Liver (tissue), 3 donors: ENCODE results near the gene CTDSP2.

Experiments
- EGR1 ChIP-seq, 2 donors: IDR thresholded peaks; 2 replicates each; pipeline ENCODE4 v1.6.1; 2016 to 2018; ENCODE audit warnings: antibody characterized with exemption in 2 of 2, low read depth in 2 of 2
- FOXA1 ChIP-seq: IDR thresholded peaks from 2 replicates; pipeline ENCODE4 v1.6.1; 2016; ENCODE audit warnings: antibody characterized with exemption
- GABPA ChIP-seq, 2 donors: IDR thresholded peaks in 1 of 2; conservative IDR thresholded peaks in 1 of 2; 2 replicates each; pipeline ENCODE4 v1.6.1; 2016; ENCODE audit warnings: antibody characterized with exemption in 2 of 2, mild to moderate bottlenecking in 1 of 2, moderate library complexity in 1 of 2
- HNF4G ChIP-seq: IDR thresholded peaks from 2 replicates; pipeline ENCODE4 v1.6.1; 2016; ENCODE audit warnings: antibody characterized with exemption
- RAD21 ChIP-seq, 2 donors: IDR thresholded peaks; 2 replicates each; pipeline ENCODE4 v1.6.1; 2016; ENCODE audit warnings: antibody characterized with exemption in 2 of 2, mild to moderate bottlenecking in 2 of 2
- SP1 ChIP-seq: IDR thresholded peaks from 2 replicates; pipeline ENCODE4 v1.6.1; 2018; ENCODE audit warnings: antibody characterized with exemption, mild to moderate bottlenecking
- TAF1 ChIP-seq: conservative IDR thresholded peaks from 2 replicates; pipeline ENCODE4 v1.6.1; 2016; ENCODE audit warnings: antibody characterized with exemption, mild to moderate bottlenecking
- YY1 ChIP-seq: IDR thresholded peaks from 2 replicates; pipeline ENCODE4 v1.6.1; 2016; ENCODE audit warnings: antibody characterized with exemption, mild to moderate bottlenecking
- TF ChIP-seq, protein P1 (sequence below): fragments of 150-350 bp; IDR thresholded peaks from 2 replicates; pipeline ENCODE4 v1.5.1; 2017; ENCODE audit warnings: improper control_type of control experiment, low read depth, low read length; ENCODE audit not compliant: missing input control
- TF ChIP-seq, protein P2 (sequence below): IDR thresholded peaks from 2 replicates; pipeline ENCODE4 v1.6.1; 2016; ENCODE audit warnings: antibody characterized with exemption, mild to moderate bottlenecking
- TF ChIP-seq, protein P3 (sequence below): IDR thresholded peaks from 2 replicates; pipeline ENCODE4 v1.6.1; 2016; ENCODE audit warnings: antibody characterized with exemption
- TF ChIP-seq, protein P4 (sequence below): IDR thresholded peaks from 2 replicates; pipeline ENCODE4 v1.6.1; 2016; ENCODE audit warnings: antibody characterized with exemption
- TF ChIP-seq, protein P5 (sequence below): IDR thresholded peaks from 2 replicates; pipeline ENCODE4 v1.6.1; 2016; ENCODE audit warnings: antibody characterized with exemption
- donor health status: healthy.
- donor health status: healthy.

DNA sequence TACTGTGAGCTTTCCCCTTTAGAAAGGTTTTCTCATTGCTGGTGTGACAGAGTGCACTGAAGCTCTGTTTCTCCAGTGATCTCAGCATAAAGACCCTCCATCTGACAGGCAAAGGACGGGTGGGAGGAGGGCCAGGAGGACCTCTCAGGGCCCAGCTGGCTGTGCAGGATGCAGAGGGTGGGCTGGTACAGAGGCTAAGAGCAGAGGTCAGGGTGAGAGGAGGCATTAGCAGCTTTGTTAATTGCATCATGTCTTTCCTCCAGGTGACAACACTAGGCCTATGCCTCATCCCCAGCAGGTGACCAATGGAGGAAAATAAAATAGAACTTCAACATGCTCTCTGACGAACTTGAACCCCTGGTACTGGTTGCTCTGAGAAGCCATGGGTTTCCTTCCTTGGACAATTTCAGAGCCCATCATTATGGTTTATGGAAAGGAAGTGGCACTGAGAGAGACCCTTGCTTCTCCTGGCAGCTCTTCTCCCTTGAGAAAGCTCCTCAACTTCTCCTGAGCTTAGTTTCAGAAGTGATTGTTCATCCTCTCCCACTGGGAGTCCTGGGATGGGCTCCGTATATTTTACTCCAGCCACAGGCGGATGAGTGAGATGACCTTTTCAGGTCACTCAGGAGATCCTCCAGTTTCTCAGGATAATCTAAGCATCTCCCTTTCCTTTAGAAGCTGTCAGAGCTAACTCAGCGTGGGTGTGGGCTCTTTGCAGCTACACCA lies 49.0 kb upstream of the CTDSP2 start:
- TF ChIP-seq, protein P1, sequence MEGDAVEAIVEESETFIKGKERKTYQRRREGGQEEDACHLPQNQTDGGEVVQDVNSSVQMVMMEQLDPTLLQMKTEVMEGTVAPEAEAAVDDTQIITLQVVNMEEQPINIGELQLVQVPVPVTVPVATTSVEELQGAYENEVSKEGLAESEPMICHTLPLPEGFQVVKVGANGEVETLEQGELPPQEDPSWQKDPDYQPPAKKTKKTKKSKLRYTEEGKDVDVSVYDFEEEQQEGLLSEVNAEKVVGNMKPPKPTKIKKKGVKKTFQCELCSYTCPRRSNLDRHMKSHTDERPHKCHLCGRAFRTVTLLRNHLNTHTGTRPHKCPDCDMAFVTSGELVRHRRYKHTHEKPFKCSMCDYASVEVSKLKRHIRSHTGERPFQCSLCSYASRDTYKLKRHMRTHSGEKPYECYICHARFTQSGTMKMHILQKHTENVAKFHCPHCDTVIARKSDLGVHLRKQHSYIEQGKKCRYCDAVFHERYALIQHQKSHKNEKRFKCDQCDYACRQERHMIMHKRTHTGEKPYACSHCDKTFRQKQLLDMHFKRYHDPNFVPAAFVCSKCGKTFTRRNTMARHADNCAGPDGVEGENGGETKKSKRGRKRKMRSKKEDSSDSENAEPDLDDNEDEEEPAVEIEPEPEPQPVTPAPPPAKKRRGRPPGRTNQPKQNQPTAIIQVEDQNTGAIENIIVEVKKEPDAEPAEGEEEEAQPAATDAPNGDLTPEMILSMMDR: no peak
- TF ChIP-seq TAF1 (no peak), GABPA (IDR thresholded peaks at IDR 0.05 in 1 of 2, conservative IDR thresholded peaks at IDR 0.05 in 1 of 2) (no peak), SP1 (no peak), RAD21 (IDR thresholded peaks at IDR 0.05) (no peak), FOXA1 (no peak), YY1 (no peak), EGR1 (IDR thresholded peaks at IDR 0.05; ENCODE audit: low read depth in 2 of 2) (no peak), HNF4G (no peak)
- TF ChIP-seq, protein P2, sequence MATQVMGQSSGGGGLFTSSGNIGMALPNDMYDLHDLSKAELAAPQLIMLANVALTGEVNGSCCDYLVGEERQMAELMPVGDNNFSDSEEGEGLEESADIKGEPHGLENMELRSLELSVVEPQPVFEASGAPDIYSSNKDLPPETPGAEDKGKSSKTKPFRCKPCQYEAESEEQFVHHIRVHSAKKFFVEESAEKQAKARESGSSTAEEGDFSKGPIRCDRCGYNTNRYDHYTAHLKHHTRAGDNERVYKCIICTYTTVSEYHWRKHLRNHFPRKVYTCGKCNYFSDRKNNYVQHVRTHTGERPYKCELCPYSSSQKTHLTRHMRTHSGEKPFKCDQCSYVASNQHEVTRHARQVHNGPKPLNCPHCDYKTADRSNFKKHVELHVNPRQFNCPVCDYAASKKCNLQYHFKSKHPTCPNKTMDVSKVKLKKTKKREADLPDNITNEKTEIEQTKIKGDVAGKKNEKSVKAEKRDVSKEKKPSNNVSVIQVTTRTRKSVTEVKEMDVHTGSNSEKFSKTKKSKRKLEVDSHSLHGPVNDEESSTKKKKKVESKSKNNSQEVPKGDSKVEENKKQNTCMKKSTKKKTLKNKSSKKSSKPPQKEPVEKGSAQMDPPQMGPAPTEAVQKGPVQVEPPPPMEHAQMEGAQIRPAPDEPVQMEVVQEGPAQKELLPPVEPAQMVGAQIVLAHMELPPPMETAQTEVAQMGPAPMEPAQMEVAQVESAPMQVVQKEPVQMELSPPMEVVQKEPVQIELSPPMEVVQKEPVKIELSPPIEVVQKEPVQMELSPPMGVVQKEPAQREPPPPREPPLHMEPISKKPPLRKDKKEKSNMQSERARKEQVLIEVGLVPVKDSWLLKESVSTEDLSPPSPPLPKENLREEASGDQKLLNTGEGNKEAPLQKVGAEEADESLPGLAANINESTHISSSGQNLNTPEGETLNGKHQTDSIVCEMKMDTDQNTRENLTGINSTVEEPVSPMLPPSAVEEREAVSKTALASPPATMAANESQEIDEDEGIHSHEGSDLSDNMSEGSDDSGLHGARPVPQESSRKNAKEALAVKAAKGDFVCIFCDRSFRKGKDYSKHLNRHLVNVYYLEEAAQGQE: no peak
- TF ChIP-seq, protein P3, sequence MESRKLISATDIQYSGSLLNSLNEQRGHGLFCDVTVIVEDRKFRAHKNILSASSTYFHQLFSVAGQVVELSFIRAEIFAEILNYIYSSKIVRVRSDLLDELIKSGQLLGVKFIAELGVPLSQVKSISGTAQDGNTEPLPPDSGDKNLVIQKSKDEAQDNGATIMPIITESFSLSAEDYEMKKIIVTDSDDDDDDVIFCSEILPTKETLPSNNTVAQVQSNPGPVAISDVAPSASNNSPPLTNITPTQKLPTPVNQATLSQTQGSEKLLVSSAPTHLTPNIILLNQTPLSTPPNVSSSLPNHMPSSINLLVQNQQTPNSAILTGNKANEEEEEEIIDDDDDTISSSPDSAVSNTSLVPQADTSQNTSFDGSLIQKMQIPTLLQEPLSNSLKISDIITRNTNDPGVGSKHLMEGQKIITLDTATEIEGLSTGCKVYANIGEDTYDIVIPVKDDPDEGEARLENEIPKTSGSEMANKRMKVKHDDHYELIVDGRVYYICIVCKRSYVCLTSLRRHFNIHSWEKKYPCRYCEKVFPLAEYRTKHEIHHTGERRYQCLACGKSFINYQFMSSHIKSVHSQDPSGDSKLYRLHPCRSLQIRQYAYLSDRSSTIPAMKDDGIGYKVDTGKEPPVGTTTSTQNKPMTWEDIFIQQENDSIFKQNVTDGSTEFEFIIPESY: no peak
- TF ChIP-seq, protein P4, sequence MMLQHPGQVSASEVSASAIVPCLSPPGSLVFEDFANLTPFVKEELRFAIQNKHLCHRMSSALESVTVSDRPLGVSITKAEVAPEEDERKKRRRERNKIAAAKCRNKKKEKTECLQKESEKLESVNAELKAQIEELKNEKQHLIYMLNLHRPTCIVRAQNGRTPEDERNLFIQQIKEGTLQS: no peak
- TF ChIP-seq, protein P5, sequence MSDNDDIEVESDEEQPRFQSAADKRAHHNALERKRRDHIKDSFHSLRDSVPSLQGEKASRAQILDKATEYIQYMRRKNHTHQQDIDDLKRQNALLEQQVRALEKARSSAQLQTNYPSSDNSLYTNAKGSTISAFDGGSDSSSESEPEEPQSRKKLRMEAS: no peak
